RPMI8226 (cell line): ENCODE data around the gene SOHLH1.

Experiments used
- DNase-seq: peaks from one replicate; pipeline ENCODE4 v3.0.0-alpha.2; 2015

The SOHLH1 gene

GRCh38 chr9:135699440-135699839 lies at the start of gene SOHLH1:
TSS of gene SOHLH1 (minus strand) at chr9:135699481. CDS start at chr9:135699467, 14 bp downstream.
- no peak for DNase-seq

- no peak for DNase-seq
Observed at GRCh38 chr9:135748676-135749075, 49.4 kb upstream of the SOHLH1 start.

GRCh38 chr9:135747311-135747710 lies 48.0 kb upstream of the SOHLH1 start:
- DNase-seq = no peak

GRCh38 chr9:135746565-135746964 lies 47.3 kb upstream of the SOHLH1 start:
- no peak for DNase-seq

GRCh38 chr9:135745686-135746324 lies 46.5 kb upstream of the SOHLH1 start:
- no peak for DNase-seq

GRCh38 chr9:135745189-135745588 lies 45.9 kb upstream of the SOHLH1 start:
- DNase-seq = no peak

GRCh38 chr9:135744333-135745070 lies 45.2 kb upstream of the SOHLH1 start:
- DNase-seq = no peak

- DNase-seq = no peak
Observed at GRCh38 chr9:135743546-135744332, 44.5 kb upstream of the SOHLH1 start.

GRCh38 chr9:135743021-135743420 lies 43.7 kb upstream of the SOHLH1 start:
- DNase-seq = no peak

GRCh38 chr9:135741276-135742219 lies 42.3 kb upstream of the SOHLH1 start:
- peak; percentile 68 for DNase-seq

GRCh38 chr9:135739271-135740220 lies 40.3 kb upstream of the SOHLH1 start:
- DNase-seq = no peak

GRCh38 chr9:135737840-135738521 lies 38.7 kb upstream of the SOHLH1 start:
- no peak for DNase-seq

- DNase-seq = no peak
Observed at GRCh38 chr9:135736979-135737839, 37.9 kb upstream of the SOHLH1 start.

- DNase-seq = no peak
Observed at GRCh38 chr9:135736272-135736978, 37.1 kb upstream of the SOHLH1 start.

- no peak for DNase-seq
Observed at GRCh38 chr9:135734616-135735144, 35.4 kb upstream of the SOHLH1 start.

GRCh38 chr9:135732569-135733257 lies 33.4 kb upstream of the SOHLH1 start:
- DNase-seq = no peak

- no peak for DNase-seq
Observed at GRCh38 chr9:135731454-135731853, 32.2 kb upstream of the SOHLH1 start.

- DNase-seq = no peak
Observed at GRCh38 chr9:135729480-135729879, 30.2 kb upstream of the SOHLH1 start.
